ENCODE data around the gene CAMTA2. TPM values are rescaled to one million over a fixed set of nuclear protein-coding genes. Genes with fewer than 3 reads are reported as not detected.

Gene CAMTA2
- total and polyA plus RNA-seq, 9 of the 15 experiments (the other 6 are each of a cell fraction or from before 2014, with no cell fraction given) = 0.24 to 25.1 (median 6.3) TPM

DNA sequence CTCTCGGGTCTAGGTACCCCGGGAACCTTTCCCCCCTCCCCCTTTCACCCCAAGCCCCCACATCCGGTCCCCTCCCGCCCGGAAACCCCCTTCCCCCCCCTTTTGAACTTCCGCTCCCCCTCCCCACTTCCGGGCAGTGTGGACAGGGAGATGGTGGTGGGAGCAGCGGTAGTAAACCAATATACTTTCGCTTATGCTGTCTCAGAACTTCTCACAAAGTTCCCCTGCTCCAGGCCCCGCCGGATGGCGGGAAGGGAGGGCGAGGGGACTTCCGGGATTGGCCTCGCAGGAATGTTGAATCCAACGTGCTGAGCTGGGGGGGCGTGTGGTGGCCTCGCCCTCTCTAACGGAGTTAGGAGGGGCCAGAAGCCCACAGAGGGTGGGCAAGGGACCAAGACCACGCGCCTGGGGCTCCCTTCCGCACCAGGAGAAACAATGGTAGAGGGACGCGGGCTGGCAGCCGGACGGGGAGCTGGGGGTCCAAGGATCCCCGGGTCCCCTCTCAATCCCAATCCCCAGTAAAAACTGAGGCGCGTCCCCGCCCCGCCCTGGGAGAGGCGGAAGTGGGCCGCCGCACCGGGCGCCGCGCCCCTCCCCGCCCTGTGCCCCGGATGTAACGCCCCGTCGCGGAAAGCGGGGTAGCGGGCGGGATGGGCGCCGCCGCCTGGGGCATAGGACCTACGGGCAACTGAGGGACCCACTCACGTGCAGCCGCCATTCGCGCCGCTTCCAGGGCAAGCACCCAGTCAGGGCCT, 39.9 kb downstream of the CAMTA2 start (continued):
- peak; percentile 70; the same call in 1 of the 2 replicates for TF ChIP-seq ARID4B (CRISPR knock-in tag; IDR thresholded peaks at IDR 0.05)
- peak; percentile 71 for TF ChIP-seq CXXC5 (CRISPR knock-in tag; IDR thresholded peaks at IDR 0.05)
- TF ChIP-seq, protein P1, sequence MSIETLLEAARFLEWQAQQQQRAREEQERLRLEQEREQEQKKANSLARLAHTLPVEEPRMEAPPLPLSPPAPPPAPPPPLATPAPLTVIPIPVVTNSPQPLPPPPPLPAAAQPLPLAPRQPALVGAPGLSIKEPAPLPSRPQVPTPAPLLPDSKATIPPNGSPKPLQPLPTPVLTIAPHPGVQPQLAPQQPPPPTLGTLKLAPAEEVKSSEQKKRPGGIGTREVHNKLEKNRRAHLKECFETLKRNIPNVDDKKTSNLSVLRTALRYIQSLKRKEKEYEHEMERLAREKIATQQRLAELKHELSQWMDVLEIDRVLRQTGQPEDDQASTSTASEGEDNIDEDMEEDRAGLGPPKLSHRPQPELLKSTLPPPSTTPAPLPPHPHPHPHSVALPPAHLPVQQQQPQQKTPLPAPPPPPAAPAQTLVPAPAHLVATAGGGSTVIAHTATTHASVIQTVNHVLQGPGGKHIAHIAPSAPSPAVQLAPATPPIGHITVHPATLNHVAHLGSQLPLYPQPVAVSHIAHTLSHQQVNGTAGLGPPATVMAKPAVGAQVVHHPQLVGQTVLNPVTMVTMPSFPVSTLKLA (conservative IDR thresholded peaks at IDR 0.05) = peak in 1 of 2 experiments; percentile 67
- TF ChIP-seq, protein P2, sequence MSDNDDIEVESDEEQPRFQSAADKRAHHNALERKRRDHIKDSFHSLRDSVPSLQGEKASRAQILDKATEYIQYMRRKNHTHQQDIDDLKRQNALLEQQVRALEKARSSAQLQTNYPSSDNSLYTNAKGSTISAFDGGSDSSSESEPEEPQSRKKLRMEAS (CRISPR knock-in tag; IDR thresholded peaks at IDR 0.05) = peak; percentile 48; the same call in 1 of the 2 replicates
- TF ChIP-seq ELF1 (tag; IDR thresholded peaks at IDR 0.05) = peak; percentile 59
- no peak for TF ChIP-seq ZNF75A (CRISPR knock-in tag; IDR thresholded peaks at IDR 0.05)
- TF ChIP-seq SIN3A (IDR thresholded peaks at IDR 0.05; ENCODE audit: borderline replicate concordance in 2 of 2, control insufficient read depth in 1 of 2, low read depth in 2 of 2, low read length in 2 of 2) = peak; percentile 21 to 80; a peak in 3 of 4 replicates
- TF ChIP-seq E2F6 (IDR thresholded peaks at IDR 0.05; ENCODE audit: borderline replicate concordance in 1 of 2, extremely low read depth in 1 of 2, insufficient read depth in 1 of 2, insufficient read length in 1 of 2, low read depth in 1 of 2, low read length in 1 of 2, poor library complexity in 1 of 2, severe bottlenecking in 1 of 2) = peak in 1 of 2 experiments; percentile 39
- no peak for TF ChIP-seq NR2C2 (CRISPR knock-in tag; IDR thresholded peaks at IDR 0.05)
- TF ChIP-seq NR2C2 (tag; IDR thresholded peaks at IDR 0.05) = 0 out of 2 replicates have a peak, but pooled peaks have one; percentile 40
- TF ChIP-seq POLR2AphosphoS5 (IDR thresholded peaks at IDR 0.05; ENCODE audit: control insufficient read depth, insufficient read depth, low read depth, low read length) = peak; percentile 20; the same call in 1 of the 2 replicates
- no peak for TF ChIP-seq HSF4 (CRISPR knock-in tag; IDR thresholded peaks at IDR 0.05; ENCODE audit: borderline replicate concordance)
- TF ChIP-seq HMGN3 (IDR thresholded peaks at IDR 0.05; ENCODE audit: borderline replicate concordance, extremely low read depth, insufficient read length, low read depth, low read length) = peak; percentile 55
- peak; percentile 58; the same call in 1 of the 2 replicates for TF ChIP-seq GABPB1 (CRISPR knock-in tag; IDR thresholded peaks at IDR 0.05)
- TF ChIP-seq PCBP1 (IDR thresholded peaks at IDR 0.05; ENCODE audit: low read depth, low read length, poor library complexity, severe bottlenecking) = peak; percentile 72
